GM18907 (cell line): ENCODE data around the gene RBM38.

ENCODE experiments used
- ATAC-seq: cut with Tn5 transposase; IDR thresholded peaks from one replicate; pipeline ENCODE4 v1.9.1; 2021; ENCODE audit warnings: mild to moderate bottlenecking, moderate library complexity; ENCODE audit not compliant: unreplicated experiment

Gene RBM38

GRCh38 chr20:57449398-57450354 is 58.5 kb downstream of the RBM38 start:
- no peak for ATAC-seq

- peak; percentile 81 for ATAC-seq
These were observed 59.2 kb downstream of the RBM38 start for GRCh38 chr20:57450419-57450818.

- ATAC-seq = peak; percentile 47
These were observed 59.7 kb downstream of the RBM38 start for GRCh38 chr20:57450931-57451330.

GRCh38 chr20:57451431-57451794 is 60.2 kb downstream of the RBM38 start:
- no peak for ATAC-seq

GRCh38 chr20:57451795-57452661 is 60.8 kb downstream of the RBM38 start:
- ATAC-seq = peak; percentile 37

- ATAC-seq = no peak
These were observed 64.2 kb downstream of the RBM38 start for GRCh38 chr20:57455386-57455785.

- no peak for ATAC-seq
These were observed 64.9 kb downstream of the RBM38 start for GRCh38 chr20:57456116-57456515.

- no peak for ATAC-seq
These were observed 66.3 kb downstream of the RBM38 start for GRCh38 chr20:57457243-57458095.

- no peak for ATAC-seq
These were observed 67.4 kb downstream of the RBM38 start for GRCh38 chr20:57458400-57459160.
